HG03095 (cell line): Measurements from ENCODE around the gene RPL26.
A peak's percentile ranks its signal among the peaks of the same experiment; 100 is the strongest.
"Not testable (repeated sequence)": the region's sequence is repeated elsewhere in the genome, so short reads cannot be mapped to it uniquely, and the experiment has no call there.

Experiments
- ATAC-seq: cut with Tn5 transposase; IDR thresholded peaks from one replicate; pipeline ENCODE4 v1.9.1; 2021; ENCODE audit warnings: moderate library complexity; ENCODE audit not compliant: unreplicated experiment

Gene RPL26

DNA sequence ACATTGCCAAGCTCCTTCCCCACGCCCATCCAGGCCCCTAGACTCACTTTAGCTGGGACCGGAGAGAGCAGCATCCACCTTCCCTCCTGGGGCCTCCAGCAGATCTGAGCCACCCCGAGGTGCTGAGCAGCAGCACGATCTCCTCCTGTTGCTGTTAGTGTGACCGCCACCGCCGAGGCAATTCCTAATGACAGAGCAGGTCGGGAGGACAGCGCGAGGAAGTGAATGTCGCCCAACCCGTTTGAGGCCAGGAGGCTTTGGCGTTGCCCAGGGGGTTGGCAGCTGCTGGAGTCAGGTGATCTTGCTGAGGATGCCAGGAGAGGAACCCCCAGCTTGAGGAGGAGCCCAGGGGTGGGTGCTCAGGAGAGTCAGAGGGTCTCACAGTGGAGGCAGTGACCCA lies 14.6 kb upstream of the RPL26 start, which contains the start of gene RNF222:
TSS of gene RNF222 (minus strand) at position 192 of the 400 bp plus-strand sequence. CDS start 4,366 bp downstream, outside the sequence.
- ATAC-seq: no peak

DNA sequence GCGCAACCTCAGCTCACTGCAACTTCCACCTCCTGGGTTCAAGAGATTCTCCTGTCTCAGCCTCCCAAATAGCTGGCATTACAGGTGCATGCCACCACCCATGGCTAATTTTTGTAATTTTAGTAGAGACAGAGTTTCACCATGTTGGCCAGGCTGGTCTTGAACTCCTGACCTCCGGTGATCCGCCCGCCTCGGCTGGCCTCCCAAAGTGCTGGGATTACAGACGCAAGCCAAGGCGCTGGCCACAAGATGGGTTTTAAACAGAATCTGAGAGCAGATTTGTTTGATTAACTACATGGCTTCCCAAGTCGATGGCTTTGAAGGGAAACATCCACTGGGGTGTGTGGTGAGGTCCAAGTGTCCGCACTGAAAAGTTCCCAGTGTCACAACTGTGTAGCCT lies 11.5 kb upstream of the RPL26 start:
- not testable (repeated sequence) for ATAC-seq

GRCh38 chr17:8393470-8394231 lies 10.7 kb upstream of the RPL26 start:
- no peak for ATAC-seq

GRCh38 chr17:8392674-8393469 lies 9.9 kb upstream of the RPL26 start:
- ATAC-seq: no peak

DNA sequence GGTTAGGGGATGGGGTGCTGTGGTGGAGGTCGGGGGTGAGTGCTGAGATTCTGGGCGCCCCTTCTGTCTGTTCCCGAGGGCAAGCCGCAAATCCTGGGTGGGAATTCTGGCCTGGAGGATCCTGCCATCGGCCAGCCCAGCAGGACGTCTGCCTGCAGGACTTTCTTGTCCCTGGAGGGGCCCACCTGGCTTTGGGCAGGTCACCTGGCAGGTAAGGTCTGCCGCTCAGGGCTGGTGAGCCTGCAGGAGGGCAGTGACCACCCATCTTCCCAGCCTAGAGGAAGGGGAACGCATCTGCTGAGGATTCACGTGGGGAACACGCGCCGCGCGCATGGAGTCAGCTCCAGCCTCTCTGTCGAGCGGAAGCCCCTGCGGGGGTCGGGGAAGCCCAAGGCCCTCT lies 9.3 kb upstream of the RPL26 start:
- no peak for ATAC-seq

GRCh38 chr17:8391711-8392110 lies 8.7 kb upstream of the RPL26 start:
- ATAC-seq: no peak

DNA sequence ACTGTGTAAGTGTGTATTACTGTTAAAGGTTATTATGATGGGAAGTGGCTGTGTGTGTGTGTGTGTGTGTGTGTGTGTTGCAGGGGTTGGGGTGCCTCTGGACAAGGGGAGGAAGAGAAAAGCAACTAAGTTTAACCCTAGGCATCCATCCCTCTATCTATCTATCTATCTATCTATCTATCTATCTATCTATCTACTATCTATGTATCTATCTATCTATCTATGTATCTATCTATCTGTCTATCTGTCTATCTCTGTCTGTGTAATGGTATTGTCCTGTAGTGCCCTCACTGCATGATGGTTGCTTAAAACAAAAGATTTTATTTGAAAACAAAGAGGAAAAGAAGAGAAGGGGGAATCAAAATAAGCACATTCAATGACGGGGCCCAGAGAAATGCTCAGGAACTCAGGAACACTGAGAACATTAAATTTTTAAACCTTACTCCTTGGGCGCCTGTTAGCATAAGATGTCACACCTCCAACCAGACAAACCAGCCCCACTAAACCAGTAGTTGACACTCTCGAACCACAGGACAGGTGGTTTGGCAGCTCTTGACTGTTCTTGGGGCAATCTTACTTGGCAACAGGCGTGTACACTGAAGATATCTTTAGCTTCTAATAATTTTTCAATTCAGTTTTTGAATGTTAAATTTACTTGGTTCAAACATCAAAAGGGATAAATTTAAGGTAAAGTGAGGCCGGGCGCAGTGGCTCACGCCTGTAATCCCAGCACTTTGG lies 5.1 kb upstream of the RPL26 start:
- no peak for ATAC-seq

DNA sequence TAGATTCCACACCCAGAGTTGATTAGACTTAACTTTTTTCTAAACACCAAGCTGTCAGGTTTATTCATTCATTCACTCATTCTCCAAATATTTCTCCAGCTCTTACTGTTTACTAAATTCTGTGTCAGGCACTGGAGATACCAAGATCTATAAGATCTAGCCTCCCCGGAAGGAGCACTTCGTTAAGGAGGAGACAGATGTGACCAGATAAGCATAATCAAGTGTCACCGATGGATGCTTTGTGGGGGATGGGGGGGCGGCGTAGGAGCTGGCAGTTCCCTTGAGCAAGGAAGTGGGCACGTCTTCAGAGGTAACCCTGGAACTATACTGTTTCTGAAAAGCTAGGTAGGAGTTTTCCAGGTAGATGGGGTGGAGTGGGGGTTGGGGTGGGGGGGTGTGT lies 3.8 kb upstream of the RPL26 start:
- ATAC-seq: no peak

GRCh38 chr17:8384801-8385378 lies 1.9 kb upstream of the RPL26 start:
- ATAC-seq: no peak

- peak; percentile 3 for ATAC-seq
Observed at GRCh38 chr17:8382880-8383142, 182 bp downstream of the RPL26 start.

GRCh38 chr17:8382052-8382879 lies 727 bp downstream of the RPL26 start:
- no peak for ATAC-seq

DNA sequence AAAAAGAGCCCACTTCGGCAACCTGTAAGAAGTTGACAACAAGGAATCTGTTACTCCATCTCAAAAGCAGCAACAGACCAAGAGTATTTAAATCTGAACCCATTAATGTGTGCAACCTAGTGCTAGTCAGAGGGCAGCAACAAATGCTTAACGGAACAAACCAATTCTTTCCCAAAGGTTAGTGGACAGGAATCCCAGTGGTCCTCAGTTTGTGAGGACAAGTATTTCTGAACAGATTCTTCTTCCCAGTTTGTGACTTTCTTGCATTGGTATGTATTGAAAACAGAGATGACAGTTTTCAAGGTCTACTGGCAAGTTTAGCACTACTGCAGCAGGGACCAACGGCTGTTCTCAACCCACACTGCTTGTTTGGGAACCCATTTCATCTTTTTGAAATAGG lies 2.9 kb downstream of the RPL26 start:
- ATAC-seq: no peak

- not testable (repeated sequence) for ATAC-seq
Observed at GRCh38 chr17:8378117-8378516, 4.9 kb downstream of the RPL26 start.

DNA sequence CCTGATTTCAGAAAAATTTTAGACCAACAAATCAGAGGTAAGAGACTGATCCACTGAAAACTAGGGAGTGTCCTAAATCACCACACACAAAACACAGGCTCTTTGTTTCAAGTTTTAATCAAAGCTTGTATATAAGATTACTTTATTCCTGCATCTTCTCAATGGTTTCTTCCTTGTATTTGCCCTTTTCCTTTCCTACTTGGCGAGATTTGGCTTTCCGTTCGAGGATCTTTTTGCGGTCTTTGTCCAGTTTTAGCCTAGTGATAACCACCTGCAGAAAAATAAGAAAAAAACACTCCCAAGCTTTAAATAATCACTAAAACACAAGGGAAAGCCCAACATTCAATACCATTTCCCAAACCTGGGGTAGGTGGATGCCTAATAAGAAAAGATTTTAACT lies 5.6 kb downstream of the RPL26 start:
- ATAC-seq: no peak

DNA sequence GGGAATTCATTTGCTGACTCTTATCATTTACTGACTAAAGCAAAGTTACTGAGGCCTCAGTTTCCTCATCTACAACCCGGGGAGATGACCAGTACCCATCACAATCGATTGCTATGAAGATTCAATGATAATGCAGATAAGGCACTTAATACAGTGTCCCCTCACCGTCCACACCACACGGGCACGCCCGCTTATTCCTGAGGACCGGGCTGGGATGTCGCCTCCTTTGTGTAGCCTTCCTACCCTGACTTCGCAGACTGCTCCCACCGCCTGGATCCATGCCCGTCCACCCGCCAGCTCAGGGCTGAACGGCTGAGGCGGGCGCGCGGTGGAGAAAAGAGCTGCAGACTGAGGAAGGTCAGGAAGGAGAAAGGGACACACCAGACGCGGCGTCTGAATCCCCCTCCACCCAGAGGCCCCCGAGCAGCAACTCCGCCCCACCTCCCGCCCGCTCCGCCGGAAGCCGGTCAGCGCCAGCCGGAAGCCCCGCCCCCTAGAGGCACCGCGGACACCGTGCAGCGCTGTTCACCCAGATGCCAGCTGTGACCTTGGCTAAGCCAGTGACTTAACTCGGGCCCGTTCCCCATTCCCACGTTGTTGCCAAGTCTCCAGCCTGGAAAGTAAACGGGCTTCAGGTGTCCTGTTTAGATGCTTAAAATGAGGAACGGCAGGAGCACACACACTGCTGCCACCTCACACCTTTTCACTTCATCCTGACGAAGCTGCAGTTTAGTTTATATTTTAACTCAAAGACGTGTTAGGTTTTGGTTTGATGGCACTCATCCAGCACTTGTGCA lies 6.5 kb downstream of the RPL26 start, which contains the start of gene KRABD2:
TSS of gene KRABD2 (minus strand) at position 434 of the 797 bp plus-strand sequence.
- peak; percentile 84 for ATAC-seq

DNA sequence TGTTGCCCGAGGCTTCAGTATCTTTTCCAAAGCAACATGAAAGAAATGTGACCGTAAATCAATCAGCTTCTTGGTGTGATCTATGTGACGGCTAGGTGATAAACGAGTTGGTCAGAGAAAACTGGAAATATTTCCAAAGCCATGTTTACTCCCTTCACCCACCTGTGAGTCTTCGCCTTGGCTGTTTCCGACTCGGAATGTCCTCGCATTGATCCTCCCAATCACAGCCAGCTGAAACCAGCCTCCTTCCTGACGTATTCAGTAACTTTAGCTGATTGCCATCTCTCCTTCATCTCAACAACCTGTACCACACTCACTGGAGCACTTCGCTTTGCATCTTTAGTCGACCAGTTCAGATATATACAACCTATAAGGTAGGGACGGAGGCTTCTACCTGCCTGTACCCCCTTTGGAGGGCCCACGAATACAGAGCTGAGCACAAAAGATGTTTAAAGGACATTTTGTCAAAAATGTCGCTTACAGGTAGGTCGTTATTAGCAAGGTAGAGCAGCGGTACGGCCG lies 7.2 kb downstream of the RPL26 start:
- ATAC-seq: no peak

- not testable (repeated sequence) for ATAC-seq
Observed at GRCh38 chr17:8373856-8374255, 9.1 kb downstream of the RPL26 start.

- ATAC-seq: no peak
Observed at GRCh38 chr17:8372422-8372821, 10.6 kb downstream of the RPL26 start.

- ATAC-seq: no peak
Observed at GRCh38 chr17:8371786-8372185, 11.2 kb downstream of the RPL26 start.
